Upper lobe of left lung (tissue), 4 donors: ENCODE results near the gene SDK2.

Source experiments
- POLR2A ChIP-seq, 4 donors: fragments of 450-650 bp; IDR thresholded peaks; one replicate each; pipeline ENCODE4 v1.5.1; 2016 to 2017; ENCODE audit warnings: antibody characterized with exemption in 4 of 4, mild to moderate bottlenecking in 2 of 4
- POLR2AphosphoS5 ChIP-seq, 2 donors: sonication (generic); formaldehyde crosslinking; IDR thresholded peaks; one replicate each; pipeline ENCODE4 v1.5.1; 2017; ENCODE audit warnings: antibody characterized with exemption in 2 of 2
- TF ChIP-seq, protein P1 (sequence below), 6 experiments: fragments of 450-650 bp in 4 of 6; fragments of 200-600 bp in 2 of 6; sonication (generic) in 2 of 6; IDR thresholded peaks; one replicate each; pipeline ENCODE4 v1.5.1; 2016 to 2019; ENCODE audit warnings: antibody characterized with exemption in 6 of 6

- TF ChIP-seq, protein P1, sequence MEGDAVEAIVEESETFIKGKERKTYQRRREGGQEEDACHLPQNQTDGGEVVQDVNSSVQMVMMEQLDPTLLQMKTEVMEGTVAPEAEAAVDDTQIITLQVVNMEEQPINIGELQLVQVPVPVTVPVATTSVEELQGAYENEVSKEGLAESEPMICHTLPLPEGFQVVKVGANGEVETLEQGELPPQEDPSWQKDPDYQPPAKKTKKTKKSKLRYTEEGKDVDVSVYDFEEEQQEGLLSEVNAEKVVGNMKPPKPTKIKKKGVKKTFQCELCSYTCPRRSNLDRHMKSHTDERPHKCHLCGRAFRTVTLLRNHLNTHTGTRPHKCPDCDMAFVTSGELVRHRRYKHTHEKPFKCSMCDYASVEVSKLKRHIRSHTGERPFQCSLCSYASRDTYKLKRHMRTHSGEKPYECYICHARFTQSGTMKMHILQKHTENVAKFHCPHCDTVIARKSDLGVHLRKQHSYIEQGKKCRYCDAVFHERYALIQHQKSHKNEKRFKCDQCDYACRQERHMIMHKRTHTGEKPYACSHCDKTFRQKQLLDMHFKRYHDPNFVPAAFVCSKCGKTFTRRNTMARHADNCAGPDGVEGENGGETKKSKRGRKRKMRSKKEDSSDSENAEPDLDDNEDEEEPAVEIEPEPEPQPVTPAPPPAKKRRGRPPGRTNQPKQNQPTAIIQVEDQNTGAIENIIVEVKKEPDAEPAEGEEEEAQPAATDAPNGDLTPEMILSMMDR (IDR thresholded peaks at IDR 0.05), result no peak
- TF ChIP-seq POLR2AphosphoS5 (IDR thresholded peaks at IDR 0.05) (no peak), POLR2A (IDR thresholded peaks at IDR 0.05) (no peak)
These were observed 124.4 kb downstream of the SDK2 start for GRCh38 chr17:73519714-73520368.
